GM06990 (cell line): Measurements from ENCODE around the gene ETS1.

Source experiments
- DNase-seq: peaks from one replicate; pipeline ENCODE4 v3.0.0-alpha.2; 2011; ENCODE audit not compliant: insufficient read length; ENCODE audit errors: extremely low read depth
- H3K27me3 ChIP-seq: replicated peaks from 2 replicates; pipeline ENCODE4 v1.6.0; 2011; ENCODE audit warnings: low read length; ENCODE audit not compliant: control insufficient read depth, insufficient read depth
- H3K36me3 ChIP-seq: 2 replicates; pipeline ENCODE4 v1.5.1; 2011; ENCODE audit warnings: low read length; ENCODE audit not compliant: control insufficient read depth, insufficient read depth
- H3K4me3 ChIP-seq: replicated peaks from 2 replicates; pipeline ENCODE4 v1.5.1; 2011; ENCODE audit warnings: low read depth, mild to moderate bottlenecking, control low read depth, low read length
- TF ChIP-seq, protein P1 (sequence below): IDR thresholded peaks from 2 replicates; pipeline ENCODE4 v1.5.1; 2011; ENCODE audit warnings: low read length, control low read depth, mild to moderate bottlenecking, inconsistent platforms; ENCODE audit not compliant: insufficient read depth, poor library complexity, severe bottlenecking

Gene ETS1

GRCh38 chr11:128501632-128502549 lies 85.5 kb downstream of the ETS1 start:
- H3K27me3 ChIP-seq = no peaks in the 10 kb centered on the region
- TF ChIP-seq, protein P1, sequence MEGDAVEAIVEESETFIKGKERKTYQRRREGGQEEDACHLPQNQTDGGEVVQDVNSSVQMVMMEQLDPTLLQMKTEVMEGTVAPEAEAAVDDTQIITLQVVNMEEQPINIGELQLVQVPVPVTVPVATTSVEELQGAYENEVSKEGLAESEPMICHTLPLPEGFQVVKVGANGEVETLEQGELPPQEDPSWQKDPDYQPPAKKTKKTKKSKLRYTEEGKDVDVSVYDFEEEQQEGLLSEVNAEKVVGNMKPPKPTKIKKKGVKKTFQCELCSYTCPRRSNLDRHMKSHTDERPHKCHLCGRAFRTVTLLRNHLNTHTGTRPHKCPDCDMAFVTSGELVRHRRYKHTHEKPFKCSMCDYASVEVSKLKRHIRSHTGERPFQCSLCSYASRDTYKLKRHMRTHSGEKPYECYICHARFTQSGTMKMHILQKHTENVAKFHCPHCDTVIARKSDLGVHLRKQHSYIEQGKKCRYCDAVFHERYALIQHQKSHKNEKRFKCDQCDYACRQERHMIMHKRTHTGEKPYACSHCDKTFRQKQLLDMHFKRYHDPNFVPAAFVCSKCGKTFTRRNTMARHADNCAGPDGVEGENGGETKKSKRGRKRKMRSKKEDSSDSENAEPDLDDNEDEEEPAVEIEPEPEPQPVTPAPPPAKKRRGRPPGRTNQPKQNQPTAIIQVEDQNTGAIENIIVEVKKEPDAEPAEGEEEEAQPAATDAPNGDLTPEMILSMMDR = no peak
- H3K36me3 ChIP-seq = peaks cover 6% of the 10 kb centered on the region
- H3K4me3 ChIP-seq = no peak overlapping the region; the same call in 1 of the 2 replicates
- DNase-seq = no peak

DNA sequence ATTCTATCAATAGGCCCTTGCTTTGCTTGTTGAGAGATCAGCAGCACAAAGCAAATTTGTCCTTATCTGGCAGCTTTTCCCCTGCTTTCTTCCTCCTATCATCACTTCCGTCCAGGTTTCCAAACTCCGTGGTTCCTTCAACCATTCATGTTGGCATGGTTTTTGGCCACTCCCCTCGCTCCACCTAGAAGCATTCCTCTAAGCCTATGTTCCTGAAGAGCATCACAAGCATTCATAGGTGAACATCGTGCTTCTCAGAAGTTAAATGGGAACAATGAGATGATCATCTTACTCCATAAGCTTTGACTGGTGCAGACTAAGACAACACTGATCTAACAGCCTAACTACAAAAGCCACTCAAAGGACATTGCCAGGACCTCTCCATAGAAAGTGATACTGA lies 86.3 kb downstream of the ETS1 start:
- no peak for DNase-seq
- H3K36me3 ChIP-seq = peaks cover 4% of the 10 kb centered on the region
- TF ChIP-seq, protein P1 = no peak

DNA sequence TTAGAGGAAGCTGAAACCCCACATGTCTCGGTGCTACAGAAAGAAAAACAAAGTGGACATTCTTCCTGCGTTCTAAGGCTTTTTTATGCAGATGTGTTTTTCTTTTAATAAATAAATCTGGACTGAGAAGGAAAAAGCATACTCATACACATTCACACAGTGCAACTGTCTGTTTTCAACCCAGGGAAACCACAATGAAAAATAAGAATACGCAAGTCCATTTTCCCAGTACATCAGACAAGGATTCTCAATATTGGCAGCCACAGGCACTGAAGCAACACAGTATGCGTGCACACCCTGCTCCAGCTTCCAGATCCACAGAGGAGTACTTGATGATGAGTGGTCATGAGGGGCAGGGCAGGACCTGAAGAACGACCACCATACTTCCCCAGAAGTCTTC lies 86.9 kb downstream of the ETS1 start:
- Histone ChIP-seq H3K4me3 (peak overlapping the region; percentile 29), H3K36me3 (peaks cover under 1% of the 10 kb centered on the region; the same call in 1 of the 2 replicates), H3K27me3 (no peaks in the 10 kb centered on the region)
- TF ChIP-seq, protein P1 = no peak
- no peak for DNase-seq

More for the DNA sequence above, 86.3 kb downstream of the ETS1 start:
- H3K27me3 ChIP-seq = no peaks in the 10 kb centered on the region
- peak overlapping the region; percentile 18; the same call in 1 of the 2 replicates for H3K4me3 ChIP-seq

GRCh38 chr11:128499613-128500253 lies 87.6 kb downstream of the ETS1 start:
- TF ChIP-seq, protein P1 = no peak
- Histone ChIP-seq H3K27me3 (no peaks in the 10 kb centered on the region), H3K36me3 (no peaks in the 10 kb centered on the region), H3K4me3 (peak overlapping the region; percentile 44)
- no peak for DNase-seq

- Histone ChIP-seq H3K27me3 (no peaks in the 10 kb centered on the region), H3K36me3 (no peaks in the 10 kb centered on the region), H3K4me3 (peak overlapping the region; percentile 10; the same call in 1 of the 2 replicates)
- TF ChIP-seq, protein P1 = no peak
- DNase-seq = no peak
Observed at GRCh38 chr11:128498721-128499245, 88.6 kb downstream of the ETS1 start.
